ENCODE measurements around the gene RPS6KA5. TPM values are rescaled to one million over a fixed set of nuclear protein-coding genes. Genes with fewer than 3 reads are reported as not detected.
"Not testable (repeated sequence)": the region's sequence is repeated elsewhere in the genome, so short reads cannot be mapped to it uniquely, and the experiment has no call there.

RPS6KA5 gene
- polyA plus RNA-seq, 3 donors = 7.7 to 8.8 (median 8.1) TPM

GRCh38 chr14:90991690-90992443, 68.6 kb downstream of the RPS6KA5 start:
- DNase-seq (ENCODE audit: low read depth in 3 of 3, low spot score in 2 of 3) = no peak

DNA sequence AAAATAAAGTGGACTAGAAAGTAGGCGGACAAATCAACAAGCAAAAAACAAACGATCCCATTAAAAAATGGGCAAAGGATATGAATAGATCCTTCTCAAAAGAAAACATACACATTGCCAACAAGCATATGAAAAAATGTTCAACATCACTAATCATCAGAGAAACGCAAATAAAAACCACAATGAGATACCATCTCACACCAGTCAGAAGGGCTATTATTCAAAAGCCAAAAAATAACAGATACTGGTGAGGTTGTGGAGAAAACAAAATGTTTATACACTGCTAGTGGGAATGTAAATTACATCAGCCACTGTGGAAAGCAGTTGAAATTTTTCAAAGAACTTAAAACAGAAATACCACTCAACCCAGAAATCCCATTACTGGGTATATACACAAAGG, 70.3 kb downstream of the RPS6KA5 start:
- no peak for DNase-seq (ENCODE audit: low read depth in 3 of 3, low spot score in 2 of 3)

DNA sequence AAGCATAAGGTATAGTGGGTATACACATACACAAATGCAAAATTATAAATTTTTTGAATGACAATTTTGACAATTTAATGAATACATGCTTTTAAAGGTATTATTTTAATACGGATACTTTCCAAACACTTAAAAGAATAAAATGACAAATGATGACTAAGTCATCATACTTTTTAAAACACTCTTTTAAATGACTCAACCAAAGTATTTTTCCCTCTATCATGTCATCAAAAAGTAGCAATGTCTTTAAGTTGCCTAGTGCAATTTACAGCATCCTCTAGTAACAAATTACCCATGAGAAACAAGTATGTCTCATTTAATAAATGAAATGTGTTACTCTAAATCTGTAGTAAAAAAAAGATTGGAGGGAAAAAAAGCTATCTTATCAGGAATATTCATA, 73.3 kb downstream of the RPS6KA5 start:
- DNase-seq (ENCODE audit: low read depth in 3 of 3, low spot score in 2 of 3) = no peak

DNA sequence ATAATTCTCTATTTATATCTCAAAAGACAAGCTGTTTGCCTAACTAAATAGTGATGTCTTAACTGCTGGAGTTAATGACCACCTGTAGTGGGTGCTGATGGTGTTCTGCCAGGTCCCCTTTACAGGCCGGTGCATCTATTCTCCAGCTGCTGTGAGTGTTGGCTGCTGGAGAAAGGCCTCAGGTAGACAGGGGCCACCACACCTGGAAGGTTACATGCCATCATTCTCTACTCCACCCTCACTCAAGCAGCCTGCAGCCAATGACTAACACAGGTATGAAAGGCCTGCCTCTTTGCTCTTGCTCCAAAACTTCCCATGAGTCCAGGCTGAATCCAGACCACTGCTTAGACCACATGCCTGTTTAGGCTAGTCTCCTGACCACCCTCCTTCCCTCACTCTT, 73.9 kb downstream of the RPS6KA5 start:
- no peak for DNase-seq (ENCODE audit: low read depth in 3 of 3, low spot score in 2 of 3)

GRCh38 chr14:90985601-90986242, 74.7 kb downstream of the RPS6KA5 start:
- DNase-seq (ENCODE audit: low read depth in 3 of 3, low spot score in 2 of 3) = no peak

DNA sequence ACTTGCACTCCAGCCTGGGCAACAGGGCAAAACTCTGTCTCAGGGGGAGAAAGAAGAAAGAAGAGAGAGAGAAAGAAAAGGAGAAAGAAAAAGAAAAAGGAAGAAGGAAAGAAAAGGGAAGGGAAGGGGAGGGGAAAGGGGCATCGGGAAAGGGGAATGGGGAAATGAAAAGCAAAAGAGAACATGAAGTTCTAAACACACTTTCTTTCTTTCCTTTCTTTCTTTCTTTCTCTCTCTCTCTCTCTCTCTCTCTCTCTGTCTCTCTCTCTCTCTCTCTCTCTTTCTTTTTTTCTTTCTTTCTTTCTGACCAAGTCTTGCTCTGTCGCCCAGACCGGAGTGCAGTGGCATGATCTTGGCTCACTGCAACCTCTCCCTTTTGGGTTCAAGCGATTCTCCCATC, 76.9 kb downstream of the RPS6KA5 start:
- DNase-seq (ENCODE audit: low read depth in 3 of 3, low spot score in 2 of 3) = no peak

GRCh38 chr14:90981636-90982035, 78.8 kb downstream of the RPS6KA5 start:
- no peak for DNase-seq (ENCODE audit: low read depth in 3 of 3, low spot score in 2 of 3)

DNA sequence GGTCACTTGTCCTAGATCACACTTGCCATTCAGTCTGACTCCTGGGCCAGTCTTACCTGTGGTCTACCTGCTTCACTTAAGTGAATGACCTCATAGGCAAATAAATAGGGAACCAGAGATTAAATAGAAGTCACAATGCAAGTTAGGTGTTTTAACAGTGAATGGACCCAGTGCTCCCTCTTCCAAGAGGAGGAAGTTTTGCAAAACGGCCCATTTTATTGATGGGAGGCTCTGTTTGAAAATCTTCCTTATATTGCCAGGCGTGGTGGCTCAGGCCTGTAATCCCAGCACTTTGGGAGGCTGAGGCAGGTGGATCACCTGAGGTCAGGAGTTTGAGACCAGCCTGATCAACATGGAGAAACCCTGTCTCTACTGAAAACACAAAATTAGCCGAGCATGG, 79.8 kb downstream of the RPS6KA5 start:
- DNase-seq (ENCODE audit: low read depth in 3 of 3, low spot score in 2 of 3) = not testable (repeated sequence)

- no peak for DNase-seq (ENCODE audit: low read depth in 3 of 3, low spot score in 2 of 3)
Observed at GRCh38 chr14:90979515-90979914, 80.9 kb downstream of the RPS6KA5 start.

DNA sequence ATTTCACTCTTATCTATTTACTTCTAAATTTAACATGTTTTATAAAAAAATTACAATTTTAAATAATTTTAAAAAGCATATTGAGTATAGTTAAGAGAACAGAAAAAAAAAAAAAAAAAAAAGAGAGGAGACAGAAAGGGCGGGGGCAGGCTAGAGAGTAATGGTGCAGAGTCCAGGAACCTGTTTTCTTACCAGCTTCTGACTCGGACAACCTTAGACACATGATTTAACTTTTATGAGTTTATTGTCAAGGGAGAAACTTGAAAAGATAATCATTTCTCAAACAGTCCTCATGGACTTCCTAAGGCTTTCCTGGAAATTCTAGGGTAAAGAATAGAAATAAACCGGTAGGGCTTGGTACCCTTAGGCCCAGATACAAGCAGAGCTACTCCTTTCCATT, 84.3 kb downstream of the RPS6KA5 start:
- DNase-seq (ENCODE audit: low read depth in 3 of 3, low spot score in 2 of 3) = no peak

DNA sequence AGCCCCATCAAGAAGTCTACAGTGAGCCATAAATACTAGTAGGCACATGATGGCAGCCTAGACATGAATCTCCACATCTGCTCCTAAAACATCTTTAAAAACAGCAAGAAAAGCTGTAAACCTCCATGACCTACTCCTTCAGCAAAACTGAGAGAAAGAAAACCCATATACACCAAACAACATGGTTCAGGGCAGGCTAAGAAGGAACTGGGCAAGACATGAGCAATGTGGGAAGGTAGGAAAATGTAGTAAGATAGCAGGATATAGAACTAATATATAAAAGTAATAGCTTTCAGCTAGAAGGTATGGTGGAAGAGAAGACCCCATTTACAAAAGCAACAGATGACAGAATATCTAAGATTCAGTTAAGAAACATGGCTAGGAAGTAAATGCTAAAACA, 88.8 kb downstream of the RPS6KA5 start:
- DNase-seq (ENCODE audit: low read depth in 3 of 3, low spot score in 2 of 3) = no peak

DNA sequence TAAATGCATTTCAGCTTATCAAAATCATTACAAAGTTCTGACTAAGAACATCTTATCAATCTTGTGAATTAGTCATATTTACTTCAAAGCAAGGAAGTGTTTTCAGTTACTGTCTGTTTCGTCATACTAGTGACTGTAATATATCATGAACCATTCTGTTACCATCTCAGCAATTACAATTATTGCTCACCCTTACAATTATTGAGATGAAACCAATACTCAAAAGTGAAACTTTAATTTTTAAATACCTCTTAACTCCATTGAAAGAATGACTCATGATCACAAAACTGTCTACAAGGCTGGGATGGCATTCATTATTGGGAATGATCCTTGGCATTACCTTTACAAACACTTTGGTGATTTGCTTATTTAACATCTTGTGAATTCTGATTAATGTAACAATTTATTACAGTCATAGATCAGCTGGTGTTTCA, 90.3 kb downstream of the RPS6KA5 start:
- no peak for DNase-seq (ENCODE audit: low read depth in 3 of 3, low spot score in 2 of 3)

DNA sequence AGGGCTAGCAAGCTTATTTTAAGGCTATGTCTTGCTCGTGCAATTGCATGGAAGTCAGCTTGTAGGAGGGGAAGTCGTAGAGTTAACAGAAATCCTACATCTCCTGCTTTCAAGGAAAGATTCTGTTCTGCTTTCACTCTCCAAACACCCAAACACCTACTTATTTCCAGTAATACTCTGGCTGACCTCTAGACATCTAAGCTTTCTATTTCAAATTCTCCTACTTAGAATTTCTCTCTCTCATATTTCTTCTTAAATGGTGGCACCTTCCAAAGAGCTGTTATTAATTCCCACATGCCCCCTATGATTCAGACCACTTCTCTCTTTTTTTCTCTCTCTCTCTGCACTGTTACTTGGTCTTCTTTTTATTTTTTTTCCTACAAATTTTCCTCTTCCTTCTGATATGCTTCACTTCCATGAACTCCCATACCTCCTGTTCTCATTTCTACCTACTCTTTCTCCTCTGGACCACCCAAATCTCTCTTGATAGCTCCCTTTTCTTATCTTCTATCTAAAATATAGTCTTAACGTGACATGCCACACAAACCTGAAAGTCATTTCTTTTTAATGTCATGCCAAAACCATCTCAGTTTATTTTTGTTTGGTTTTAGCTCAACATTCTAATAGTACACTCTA, 90.8 kb downstream of the RPS6KA5 start:
- DNase-seq (ENCODE audit: low read depth in 3 of 3, low spot score in 2 of 3) = no peak

- no peak for DNase-seq (ENCODE audit: low read depth in 3 of 3, low spot score in 2 of 3)
Observed at GRCh38 chr14:90968025-90968424, 92.4 kb downstream of the RPS6KA5 start.

- no peak for DNase-seq (ENCODE audit: low read depth in 3 of 3, low spot score in 2 of 3)
Observed at GRCh38 chr14:90966493-90966892, 93.9 kb downstream of the RPS6KA5 start.

- no peak for DNase-seq (ENCODE audit: low read depth in 3 of 3, low spot score in 2 of 3)
Observed at GRCh38 chr14:90965765-90966164, 94.7 kb downstream of the RPS6KA5 start.

DNA sequence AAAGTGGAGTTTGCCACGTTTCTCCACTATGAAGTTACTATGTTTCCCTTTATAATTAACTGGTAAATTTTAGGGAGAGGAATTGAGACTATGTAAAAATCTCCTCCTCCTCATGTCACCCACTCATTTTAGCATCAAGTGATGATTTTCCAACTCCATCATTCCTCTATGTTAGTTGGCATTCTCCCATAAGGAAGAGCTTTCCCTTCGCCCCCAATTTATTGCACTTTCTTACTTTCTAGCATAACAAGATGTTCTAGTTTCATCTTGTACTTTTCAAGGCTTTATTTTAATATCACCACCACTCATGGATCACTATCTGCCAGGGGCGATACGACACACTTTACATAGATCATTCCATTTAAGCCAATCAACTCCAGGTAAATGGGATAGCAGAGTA, 97.1 kb downstream of the RPS6KA5 start:
- DNase-seq (ENCODE audit: low read depth in 3 of 3, low spot score in 2 of 3) = no peak

DNA sequence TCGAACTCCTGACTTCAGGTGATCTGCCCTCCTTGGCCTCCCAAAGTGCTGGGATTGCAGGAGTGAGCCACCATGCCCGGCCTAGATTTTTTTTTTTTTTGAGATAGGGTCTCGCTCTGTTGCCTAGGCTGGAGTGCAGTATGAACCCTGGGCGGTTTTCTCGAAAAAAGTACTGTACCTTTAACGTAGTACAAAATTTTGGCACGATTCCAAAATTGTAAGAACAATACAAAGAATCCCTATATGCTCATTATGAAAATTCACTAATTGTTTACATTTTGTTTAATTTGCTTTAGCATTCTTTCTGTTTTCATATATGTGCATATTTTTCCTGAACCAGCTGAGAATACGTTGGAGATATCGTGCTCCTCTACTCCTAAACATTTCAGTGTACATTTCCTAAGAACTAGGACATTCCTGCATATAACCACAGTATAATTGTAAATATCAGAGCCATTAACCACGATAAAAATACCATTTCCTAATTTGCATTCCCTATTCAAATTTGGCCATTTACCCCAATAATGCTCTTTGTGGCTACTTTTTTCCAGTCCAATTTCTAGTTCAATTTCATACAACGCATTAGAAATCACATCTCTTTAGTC, 97.8 kb downstream of the RPS6KA5 start:
- no peak for DNase-seq (ENCODE audit: low read depth in 3 of 3, low spot score in 2 of 3)

DNA sequence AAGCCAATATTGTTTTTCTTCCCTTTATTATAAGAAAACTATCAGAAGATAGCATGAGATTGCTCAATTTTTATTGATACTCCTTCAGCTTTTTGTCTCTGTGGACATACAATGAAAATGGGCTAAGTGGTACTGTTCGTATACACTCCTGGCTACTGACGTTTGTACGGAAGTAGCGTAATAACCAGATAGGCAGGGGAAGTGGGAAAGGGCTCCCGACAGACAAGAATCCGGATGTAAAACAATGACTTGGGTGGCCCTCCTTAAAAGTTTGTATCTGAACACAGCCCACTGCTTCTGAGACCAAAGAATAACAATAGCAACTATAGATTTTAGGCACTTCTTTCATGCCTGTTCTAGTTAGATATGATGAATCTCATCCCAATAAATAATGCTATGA, 99.6 kb downstream of the RPS6KA5 start:
- no peak for DNase-seq (ENCODE audit: low read depth in 3 of 3, low spot score in 2 of 3)

GRCh38 chr14:90959344-90959743, 101.1 kb downstream of the RPS6KA5 start:
- DNase-seq (ENCODE audit: low read depth in 3 of 3, low spot score in 2 of 3) = no peak

- no peak for DNase-seq (ENCODE audit: low read depth in 3 of 3, low spot score in 2 of 3)
Observed at GRCh38 chr14:90956273-90956672, 104.2 kb downstream of the RPS6KA5 start.

DNA sequence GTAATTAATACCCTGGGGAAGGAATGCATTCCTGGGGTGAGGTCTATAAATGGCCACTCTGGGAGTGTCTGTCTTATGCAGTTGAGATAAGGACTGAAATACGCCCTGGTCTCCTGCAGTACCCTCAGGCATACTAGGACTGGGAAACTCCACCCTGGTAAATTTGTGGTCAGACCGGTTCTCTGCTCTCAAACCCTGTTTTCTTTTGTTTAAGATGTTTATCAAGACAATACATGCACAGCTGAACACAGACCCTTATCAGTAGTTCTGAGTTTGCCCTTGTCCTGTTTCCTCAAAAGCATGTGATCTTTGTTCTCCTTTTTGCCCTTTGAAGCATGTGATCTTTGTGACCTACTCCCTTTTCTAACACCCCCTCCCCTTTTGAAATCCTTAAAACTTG, 106.8 kb downstream of the RPS6KA5 start:
- DNase-seq (ENCODE audit: low read depth in 3 of 3, low spot score in 2 of 3) = not testable (repeated sequence)
